Neuron (in vitro differentiated cells): ENCODE results near the gene AKT3.

Experiments
- H2AFZ ChIP-seq: one replicate; pipeline ENCODE4 v1.6.1; 2013; ENCODE audit warnings: low read depth, mild to moderate bottlenecking, inconsistent platforms, low read length, moderate library complexity
- H3K27me3 ChIP-seq: one replicate; pipeline ENCODE4 v1.6.1; 2013; ENCODE audit warnings: low read length; ENCODE audit not compliant: insufficient read depth
- H3K36me3 ChIP-seq: one replicate; pipeline ENCODE4 v1.6.1; 2013; ENCODE audit warnings: low read length; ENCODE audit not compliant: insufficient read depth
- H3K4me1 ChIP-seq: one replicate; pipeline ENCODE4 v1.6.1; 2013; ENCODE audit warnings: low read length; ENCODE audit not compliant: insufficient read depth
- H3K4me3 ChIP-seq: 2 replicates; pipeline ENCODE4 v1.5.1; 2013; ENCODE audit warnings: mild to moderate bottlenecking, low read length, moderate library complexity
- H3K9me3 ChIP-seq: one replicate; pipeline ENCODE4 v1.6.1; 2013; ENCODE audit warnings: low read length

AKT3 gene

DNA sequence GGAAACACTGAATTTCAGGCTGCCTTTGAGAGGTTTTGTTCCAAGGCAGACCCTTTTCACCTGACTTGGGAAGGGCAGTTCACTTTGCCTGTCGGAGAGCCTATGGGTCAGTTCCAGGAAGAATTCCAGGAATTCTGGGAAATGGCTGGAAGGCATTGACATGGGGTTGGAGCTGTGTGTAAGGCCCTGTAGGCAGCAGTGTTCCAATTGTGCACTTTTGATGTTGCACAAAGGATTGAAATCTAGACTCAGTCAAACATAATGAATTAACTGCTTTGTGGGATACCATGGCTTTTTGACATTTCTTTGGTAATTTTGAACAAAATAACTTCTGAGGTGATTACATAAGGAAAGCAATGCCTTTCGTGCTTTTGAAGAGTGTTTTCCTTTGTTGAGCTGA is 409.6 kb downstream of the AKT3 start:
- no peaks in the 10 kb centered on the region for H3K36me3 ChIP-seq
- H3K9me3 ChIP-seq = no peaks in the 10 kb centered on the region
- no peak overlapping the region for H3K4me3 ChIP-seq
- no peak overlapping the region for H2AFZ ChIP-seq
- H3K27me3 ChIP-seq = no peaks in the 10 kb centered on the region
- H3K4me1 ChIP-seq = peaks cover 39% of the 10 kb centered on the region

DNA sequence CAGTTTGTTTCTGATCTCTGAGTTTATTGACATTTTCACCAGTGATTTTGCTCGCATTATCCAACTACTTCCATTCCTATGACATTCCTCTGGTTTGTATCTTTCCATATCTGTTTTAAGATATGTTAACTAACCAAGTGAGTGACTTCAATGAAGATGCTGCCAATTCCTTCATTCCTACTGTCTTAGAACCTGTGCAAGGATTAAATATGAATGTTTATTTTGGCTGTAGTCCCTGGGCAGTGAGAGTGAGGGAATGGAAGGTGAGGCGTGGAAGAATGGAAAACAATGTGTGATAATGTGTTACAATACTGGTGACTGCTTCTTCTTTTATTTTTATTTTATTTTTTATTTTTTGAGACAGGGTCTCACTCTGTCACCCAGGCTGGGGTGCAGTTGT is 411.2 kb downstream of the AKT3 start:
- Histone ChIP-seq H2AFZ (no peak overlapping the region), H3K9me3 (no peaks in the 10 kb centered on the region), H3K36me3 (no peaks in the 10 kb centered on the region), H3K4me3 (no peak overlapping the region), H3K27me3 (no peaks in the 10 kb centered on the region), H3K4me1 (peaks cover 39% of the 10 kb centered on the region)
